Cardiac muscle cell (in vitro differentiated cells and primary cell): ENCODE data around the gene PDE6A. TPM values are rescaled to one million over a fixed set of nuclear protein-coding genes. Genes with fewer than 3 reads are reported as not detected.

ENCODE experiments used
- DNase-seq, 2 donors: peaks; one replicate each; pipeline versions ENCODE4 v3.0.0 to v3.0.0-alpha.2; 2010 to 2017; ENCODE audit warnings: low read depth in 1 of 2, low spot score in 1 of 2
- H3K27ac ChIP-seq: fragments of 200-600 bp; sonication (generic); 2 replicates; pipeline ENCODE4 v1.5.1; 2016
- H3K27me3 ChIP-seq: fragments of 200-600 bp; sonication (generic); 2 replicates; pipeline ENCODE4 v1.6.0; 2016; ENCODE audit warnings: control low read depth
- H3K36me3 ChIP-seq: fragments of 200-600 bp; sonication (generic); 2 replicates; pipeline ENCODE4 v1.5.1; 2016; ENCODE audit warnings: control low read depth
- H3K4me1 ChIP-seq: fragments of 200-600 bp; sonication (generic); 2 replicates; pipeline ENCODE4 v1.8.1; 2017; ENCODE audit warnings: low read depth, mild to moderate bottlenecking, mixed run types
- H3K4me3 ChIP-seq: fragments of 200-600 bp; sonication (generic); 2 replicates; pipeline ENCODE4 v1.5.1; 2016; ENCODE audit warnings: mild to moderate bottlenecking
- H3K9me3 ChIP-seq: fragments of 200-600 bp; sonication (generic); 2 replicates; pipeline ENCODE4 v1.5.1; 2017; ENCODE audit warnings: low read depth, mild to moderate bottlenecking, control low read depth
- polyA plus RNA-seq: library from polyadenylated mRNA; unstranded; fragments of >200 nt; fragmentation: Nextera tagmentation; extraction: Ambion mirVana; gene quantifications from 2 replicates; pipeline ENCODE4 v1.2.1, GENCODE V29; 2016
- total RNA-seq: library from RNA; depleted of rRNA; stranded (reverse); fragments of >200 nt; gene quantifications from 2 replicates; pipeline ENCODE4 v1.2.3, GENCODE V29; 2016
- TF ChIP-seq, protein P1 (sequence below): IDR thresholded peaks from 2 replicates; pipeline ENCODE4 v1.5.1; 2012; ENCODE audit warnings: low read depth, mild to moderate bottlenecking, low read length

PDE6A gene
- total and polyA plus RNA-seq, 2 experiments from 2014 or later: not detected

DNA sequence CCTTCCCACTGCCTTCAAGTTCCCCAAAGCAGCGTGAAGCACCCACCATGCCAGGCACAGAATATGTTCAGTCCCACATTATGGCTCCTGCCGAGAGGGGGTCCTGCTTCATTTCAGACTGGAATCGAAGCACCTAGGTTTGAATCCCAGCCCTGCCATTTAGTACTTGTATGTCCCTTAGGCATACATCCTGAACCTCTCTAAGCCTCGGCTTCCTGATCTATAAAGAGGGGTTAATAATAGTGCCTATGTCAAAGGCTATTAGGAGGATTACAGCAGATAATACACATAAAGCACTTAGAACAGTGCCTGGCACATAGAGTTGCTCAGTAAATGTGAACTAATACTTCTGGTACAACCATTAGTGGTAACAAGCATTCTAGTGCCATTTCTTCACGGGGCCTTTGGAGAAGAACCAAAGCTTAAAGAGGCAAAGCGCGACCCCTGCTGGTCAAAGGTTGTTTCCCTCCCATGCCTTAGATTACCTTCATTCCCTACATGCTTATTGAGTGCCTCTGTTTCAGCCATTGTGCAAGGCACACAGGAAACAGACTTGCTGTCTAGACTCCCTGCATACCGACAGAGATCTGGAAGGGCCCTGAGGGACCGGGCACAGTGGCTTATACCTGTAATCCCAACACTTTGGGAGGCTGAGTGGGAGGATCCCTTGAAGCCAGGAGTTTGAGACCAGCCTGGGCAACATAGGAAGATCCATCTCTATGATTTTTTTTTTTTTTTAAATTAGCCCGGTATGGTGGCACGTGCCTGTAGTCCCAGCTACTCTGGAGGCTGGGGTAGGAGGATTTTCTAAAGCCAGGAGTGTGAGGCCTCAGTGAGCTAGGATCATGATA is 116.2 kb downstream of the PDE6A start:
- Histone ChIP-seq H3K36me3 (peaks cover 2% of the 10 kb centered on the region), H3K9me3 (no peaks in the 10 kb centered on the region), H3K27me3 (no peaks in the 10 kb centered on the region), H3K4me3 (no peak overlapping the region), H3K4me1 (peaks cover 4% of the 10 kb centered on the region), H3K27ac (no peak overlapping the region)
- TF ChIP-seq, protein P1, sequence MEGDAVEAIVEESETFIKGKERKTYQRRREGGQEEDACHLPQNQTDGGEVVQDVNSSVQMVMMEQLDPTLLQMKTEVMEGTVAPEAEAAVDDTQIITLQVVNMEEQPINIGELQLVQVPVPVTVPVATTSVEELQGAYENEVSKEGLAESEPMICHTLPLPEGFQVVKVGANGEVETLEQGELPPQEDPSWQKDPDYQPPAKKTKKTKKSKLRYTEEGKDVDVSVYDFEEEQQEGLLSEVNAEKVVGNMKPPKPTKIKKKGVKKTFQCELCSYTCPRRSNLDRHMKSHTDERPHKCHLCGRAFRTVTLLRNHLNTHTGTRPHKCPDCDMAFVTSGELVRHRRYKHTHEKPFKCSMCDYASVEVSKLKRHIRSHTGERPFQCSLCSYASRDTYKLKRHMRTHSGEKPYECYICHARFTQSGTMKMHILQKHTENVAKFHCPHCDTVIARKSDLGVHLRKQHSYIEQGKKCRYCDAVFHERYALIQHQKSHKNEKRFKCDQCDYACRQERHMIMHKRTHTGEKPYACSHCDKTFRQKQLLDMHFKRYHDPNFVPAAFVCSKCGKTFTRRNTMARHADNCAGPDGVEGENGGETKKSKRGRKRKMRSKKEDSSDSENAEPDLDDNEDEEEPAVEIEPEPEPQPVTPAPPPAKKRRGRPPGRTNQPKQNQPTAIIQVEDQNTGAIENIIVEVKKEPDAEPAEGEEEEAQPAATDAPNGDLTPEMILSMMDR: peak; percentile 81
- peak; percentile 95 to 97 for DNase-seq

DNA sequence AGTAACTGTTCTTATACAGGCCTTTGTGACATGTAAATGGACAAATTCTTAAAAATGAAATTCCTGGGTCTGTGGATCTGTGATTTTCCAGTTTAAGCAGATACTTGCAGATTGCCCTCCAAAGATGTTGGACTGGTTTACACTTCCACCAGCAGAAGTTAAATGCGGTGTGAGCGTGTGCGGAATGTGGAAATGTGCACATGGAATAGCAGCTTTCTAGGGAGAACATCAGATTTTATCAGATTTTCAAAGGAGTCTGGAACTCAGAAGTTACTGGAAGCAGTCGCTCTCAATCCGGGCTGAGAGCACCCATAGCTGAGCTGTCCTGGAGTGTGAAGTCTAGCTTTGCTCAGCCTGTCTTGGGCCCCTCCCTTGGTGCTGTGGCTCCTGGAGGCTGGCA is 117.0 kb downstream of the PDE6A start:
- TF ChIP-seq, protein P1: no peak
- Histone ChIP-seq H3K4me1 (peaks cover 10% of the 10 kb centered on the region), H3K27ac (no peak overlapping the region), H3K27me3 (no peaks in the 10 kb centered on the region), H3K36me3 (peaks cover 2% of the 10 kb centered on the region), H3K9me3 (no peaks in the 10 kb centered on the region), H3K4me3 (no peak overlapping the region)
- DNase-seq: no peak

- H3K36me3 ChIP-seq: peaks cover 2% of the 10 kb centered on the region
- H3K27ac ChIP-seq: no peak overlapping the region
- TF ChIP-seq, protein P1: no peak
- peaks cover 10% of the 10 kb centered on the region for H3K4me1 ChIP-seq
- DNase-seq: no peak
- no peaks in the 10 kb centered on the region for H3K27me3 ChIP-seq
- no peaks in the 10 kb centered on the region for H3K9me3 ChIP-seq
- no peak overlapping the region for H3K4me3 ChIP-seq
These were observed 117.5 kb downstream of the PDE6A start for GRCh38 chr5:149827086-149827485.

DNA sequence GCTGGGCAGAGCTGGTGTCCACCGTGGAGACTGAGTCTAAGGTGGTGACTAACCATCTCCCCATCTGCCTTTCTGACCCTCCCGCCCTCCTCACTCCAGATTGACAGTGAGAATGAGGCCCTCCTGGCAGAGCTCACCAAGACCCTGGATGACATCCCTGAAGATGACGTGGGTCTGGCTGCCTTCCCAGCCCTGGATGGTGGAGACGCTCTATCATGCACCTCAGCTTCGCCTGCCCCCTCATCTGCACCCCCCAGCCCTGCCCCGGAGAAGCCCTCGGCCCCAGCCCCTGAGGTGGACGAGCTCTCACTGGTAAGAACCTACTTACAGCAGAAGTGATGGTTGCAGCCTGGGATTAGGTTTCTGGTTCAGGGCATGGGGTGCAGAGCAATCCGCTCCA is 118.0 kb downstream of the PDE6A start:
- Histone ChIP-seq H3K27me3 (no peaks in the 10 kb centered on the region), H3K4me3 (no peak overlapping the region), H3K36me3 (peaks cover 2% of the 10 kb centered on the region), H3K27ac (no peak overlapping the region), H3K4me1 (peaks cover 10% of the 10 kb centered on the region), H3K9me3 (no peaks in the 10 kb centered on the region)
- DNase-seq: no peak
- TF ChIP-seq, protein P1: no peak

GRCh38 chr5:149824846-149825245 is 119.7 kb downstream of the PDE6A start:
- Histone ChIP-seq H3K27me3 (no peaks in the 10 kb centered on the region), H3K36me3 (peaks cover 2% of the 10 kb centered on the region), H3K4me1 (peaks cover 10% of the 10 kb centered on the region), H3K9me3 (no peaks in the 10 kb centered on the region), H3K27ac (no peak overlapping the region), H3K4me3 (no peak overlapping the region)
- TF ChIP-seq, protein P1: no peak
- DNase-seq: no peak
